ENCODE measurements around the gene GBF1.

DNA sequence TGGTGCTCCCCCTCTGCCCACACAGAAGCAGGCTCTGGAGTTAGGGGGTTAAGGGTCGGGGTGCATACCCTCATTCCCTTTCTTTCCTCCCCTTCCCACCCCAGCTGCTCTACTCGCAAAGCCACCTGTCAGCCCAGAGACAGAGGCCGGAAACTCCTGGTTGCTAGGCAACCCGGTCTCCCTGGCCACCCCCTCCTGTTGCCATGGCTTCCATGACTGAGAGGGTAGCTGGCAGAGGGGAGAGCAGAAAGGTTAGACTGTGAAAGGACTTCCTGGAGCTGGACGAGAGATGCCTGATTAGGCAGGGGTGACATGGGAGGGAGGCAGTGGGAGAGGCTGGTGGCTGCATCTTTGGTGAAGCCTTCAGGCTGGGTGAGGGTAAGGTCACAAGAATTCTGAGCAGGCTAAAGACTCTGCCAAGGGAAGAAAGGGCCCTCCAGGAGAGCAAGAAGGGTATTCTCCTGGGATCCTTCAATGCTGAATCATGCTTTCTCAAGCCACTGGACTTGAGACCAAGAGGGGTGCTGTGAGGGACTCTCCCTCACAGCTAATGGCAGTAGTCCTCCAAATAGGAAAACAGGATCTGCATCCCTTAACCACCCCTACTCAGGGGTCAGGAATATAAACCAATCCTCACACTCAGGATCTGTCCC is 167.8 kb downstream of the GBF1 start:
- TF ChIP-seq, protein P1, sequence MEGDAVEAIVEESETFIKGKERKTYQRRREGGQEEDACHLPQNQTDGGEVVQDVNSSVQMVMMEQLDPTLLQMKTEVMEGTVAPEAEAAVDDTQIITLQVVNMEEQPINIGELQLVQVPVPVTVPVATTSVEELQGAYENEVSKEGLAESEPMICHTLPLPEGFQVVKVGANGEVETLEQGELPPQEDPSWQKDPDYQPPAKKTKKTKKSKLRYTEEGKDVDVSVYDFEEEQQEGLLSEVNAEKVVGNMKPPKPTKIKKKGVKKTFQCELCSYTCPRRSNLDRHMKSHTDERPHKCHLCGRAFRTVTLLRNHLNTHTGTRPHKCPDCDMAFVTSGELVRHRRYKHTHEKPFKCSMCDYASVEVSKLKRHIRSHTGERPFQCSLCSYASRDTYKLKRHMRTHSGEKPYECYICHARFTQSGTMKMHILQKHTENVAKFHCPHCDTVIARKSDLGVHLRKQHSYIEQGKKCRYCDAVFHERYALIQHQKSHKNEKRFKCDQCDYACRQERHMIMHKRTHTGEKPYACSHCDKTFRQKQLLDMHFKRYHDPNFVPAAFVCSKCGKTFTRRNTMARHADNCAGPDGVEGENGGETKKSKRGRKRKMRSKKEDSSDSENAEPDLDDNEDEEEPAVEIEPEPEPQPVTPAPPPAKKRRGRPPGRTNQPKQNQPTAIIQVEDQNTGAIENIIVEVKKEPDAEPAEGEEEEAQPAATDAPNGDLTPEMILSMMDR (IDR thresholded peaks at IDR 0.05) = no peak
- no peak for TF ChIP-seq POLR2A (IDR thresholded peaks at IDR 0.05)
